Measurements from ENCODE around the gene SULT4A1. TPM values are rescaled to one million over a fixed set of nuclear protein-coding genes. Genes with fewer than 3 reads are reported as not detected.

Gene SULT4A1
- total RNA-seq, 1 donor from 2014 or later = 5.9 TPM

- H3K79me2 ChIP-seq (ENCODE audit: insufficient read depth, low read length) = no peaks in the 10 kb centered on the region
- H3K27ac ChIP-seq (ENCODE audit: low read depth, low read length) = no peak overlapping the region
- H3K36me3 ChIP-seq (ENCODE audit: insufficient read depth, low read length) = no peaks in the 10 kb centered on the region
- H3K9ac ChIP-seq (ENCODE audit: low read length) = no peak overlapping the region
- no peak overlapping the region for H3K4me3 ChIP-seq (ENCODE audit: insufficient read depth, low read depth, low read length)
- DNase-seq (ENCODE audit: low read depth) (peak; percentile 24), FAIRE-seq (no peak)
- H3K27ac Mint-ChIP-seq (ENCODE audit: unreplicated experiment) = no peak overlapping the region
- no peak overlapping the region for H3K4me3 Mint-ChIP-seq (ENCODE audit: unreplicated experiment)
- no peaks in the 10 kb centered on the region for H4K20me1 ChIP-seq (ENCODE audit: insufficient read depth, low read length)
- no peak overlapping the region for H3K4me2 ChIP-seq (ENCODE audit: low read length)
- H3K9me3 ChIP-seq (ENCODE audit: insufficient read depth, low read depth, low read length) = no peaks in the 10 kb centered on the region
- H3K4me1 ChIP-seq (ENCODE audit: insufficient read depth, low read length) = peaks cover 17% of the 10 kb centered on the region
- no peaks in the 10 kb centered on the region for H3K9me3 Mint-ChIP-seq (ENCODE audit: unreplicated experiment)
- no peaks in the 10 kb centered on the region for H3K27me3 ChIP-seq (ENCODE audit: insufficient read depth, low read length)
- H2AFZ ChIP-seq (ENCODE audit: low read depth, low read length) = no peak overlapping the region
- TF ChIP-seq CTCF (IDR thresholded peaks at IDR 0.05; ENCODE audit: insufficient read depth, low read depth, low read length) (no peak), EZH2 (IDR thresholded peaks at IDR 0.05; ENCODE audit: insufficient read depth, low read length) (no peak)
- H3K27me3 Mint-ChIP-seq (ENCODE audit: low read depth, unreplicated experiment) = peaks cover 7% of the 10 kb centered on the region
- peaks cover 27% of the 10 kb centered on the region for H3K4me1 Mint-ChIP-seq (ENCODE audit: low read depth, unreplicated experiment)
- H3K36me3 Mint-ChIP-seq (ENCODE audit: low read depth, unreplicated experiment) = peaks cover 4% of the 10 kb centered on the region
These were observed 32.1 kb downstream of the SULT4A1 start for GRCh38 chr22:43829904-43830851.

- H3K4me2 ChIP-seq (ENCODE audit: low read length) = no peak overlapping the region
- no peak overlapping the region for H3K27ac ChIP-seq (ENCODE audit: low read depth, low read length)
- no peak overlapping the region for H3K9ac ChIP-seq (ENCODE audit: low read length)
- H3K9me3 ChIP-seq (ENCODE audit: insufficient read depth, low read depth, low read length) = no peaks in the 10 kb centered on the region
- H3K79me2 ChIP-seq (ENCODE audit: insufficient read depth, low read length) = no peaks in the 10 kb centered on the region
- H3K36me3 Mint-ChIP-seq (ENCODE audit: low read depth, unreplicated experiment) = peaks cover 4% of the 10 kb centered on the region
- H3K36me3 ChIP-seq (ENCODE audit: insufficient read depth, low read length) = no peaks in the 10 kb centered on the region
- peaks cover 27% of the 10 kb centered on the region for H3K4me1 Mint-ChIP-seq (ENCODE audit: low read depth, unreplicated experiment)
- DNase-seq (ENCODE audit: low read depth) (peak; percentile 37), FAIRE-seq (no peak)
- TF ChIP-seq EZH2 (IDR thresholded peaks at IDR 0.05; ENCODE audit: insufficient read depth, low read length) (no peak), CTCF (IDR thresholded peaks at IDR 0.05; ENCODE audit: insufficient read depth, low read depth, low read length) (no peak)
- H3K4me1 ChIP-seq (ENCODE audit: insufficient read depth, low read length) = peaks cover 17% of the 10 kb centered on the region
- H3K27me3 Mint-ChIP-seq (ENCODE audit: low read depth, unreplicated experiment) = peaks cover 7% of the 10 kb centered on the region
- no peak overlapping the region for H3K4me3 Mint-ChIP-seq (ENCODE audit: unreplicated experiment)
- H3K27me3 ChIP-seq (ENCODE audit: insufficient read depth, low read length) = no peaks in the 10 kb centered on the region
- H2AFZ ChIP-seq (ENCODE audit: low read depth, low read length) = no peak overlapping the region
- no peaks in the 10 kb centered on the region for H4K20me1 ChIP-seq (ENCODE audit: insufficient read depth, low read length)
- H3K27ac Mint-ChIP-seq (ENCODE audit: unreplicated experiment) = no peak overlapping the region
- no peaks in the 10 kb centered on the region for H3K9me3 Mint-ChIP-seq (ENCODE audit: unreplicated experiment)
- H3K4me3 ChIP-seq (ENCODE audit: insufficient read depth, low read depth, low read length) = no peak overlapping the region
These were observed 33.1 kb downstream of the SULT4A1 start for GRCh38 chr22:43828998-43829782.
